Keratinocyte (primary cell): ENCODE data around the gene TIPARP. TPM values are rescaled to one million over a fixed set of nuclear protein-coding genes. Genes with fewer than 3 reads are reported as not detected.
A peak's percentile ranks its signal among the peaks of the same experiment; 100 is the strongest.

ENCODE experiments used
- DNase-seq: peaks from one replicate; pipeline ENCODE4 v3.0.0-alpha.2; 2011; ENCODE audit warnings: low read depth, missing footprints, low spot score
- FAIRE-seq: peaks from 2 replicates; lab custom pipeline; 2011; peaks lifted over from hg19 to GRCh38; lab: Jason Lieb, UNC
- H2AFZ ChIP-seq: 2 replicates; pipeline ENCODE4 v1.6.0; 2012; ENCODE audit warnings: low read length, control low read depth, inconsistent platforms; ENCODE audit not compliant: control insufficient read depth
- H3K27ac ChIP-seq: 2 replicates; pipeline ENCODE4 v1.5.1; 2011; ENCODE audit warnings: low read length; ENCODE audit not compliant: control insufficient read depth, insufficient read depth
- H3K27me3 ChIP-seq: 3 replicates; pipeline ENCODE4 v1.6.0; 2011; ENCODE audit warnings: low read length; ENCODE audit not compliant: control insufficient read depth, insufficient read depth; ENCODE audit errors: extremely low read depth
- H3K36me3 ChIP-seq, 2 experiments: 2 replicates in 1 of 2; 3 replicates in 1 of 2; pipeline ENCODE4 v1.5.1; 2011; ENCODE audit warnings: low read length in 2 of 2, mild to moderate bottlenecking in 1 of 2; ENCODE audit not compliant: control insufficient read depth in 2 of 2, insufficient read depth in 2 of 2; ENCODE audit errors: extremely low read depth in 1 of 2
- H3K4me1 ChIP-seq: 3 replicates; pipeline ENCODE4 v1.5.1; 2011; ENCODE audit warnings: low read length; ENCODE audit not compliant: control insufficient read depth, insufficient read depth; ENCODE audit errors: extremely low read depth
- H3K4me2 ChIP-seq: 3 replicates; pipeline ENCODE4 v1.6.0; 2011; ENCODE audit warnings: low read depth, low read length; ENCODE audit not compliant: control insufficient read depth, insufficient read depth; ENCODE audit errors: extremely low read depth
- H3K4me3 ChIP-seq, 3 experiments: fragments of 200-600 bp in 1 of 3; sonication (generic) in 1 of 3; 2 replicates in 2 of 3; 3 replicates in 1 of 3; pipeline ENCODE4 v1.5.1; 2011 to 2016; ENCODE audit warnings: low read length in 3 of 3, mild to moderate bottlenecking in 3 of 3, control low read depth in 2 of 3, inconsistent platforms in 1 of 3, low read depth in 1 of 3, mixed read lengths in 1 of 3, mixed run types in 1 of 3, moderate library complexity in 1 of 3; ENCODE audit not compliant: control insufficient read depth in 2 of 3, insufficient read depth in 2 of 3; ENCODE audit errors: extremely low read depth in 1 of 3
- H3K79me2 ChIP-seq: 2 replicates; pipeline ENCODE4 v1.6.0; 2012; ENCODE audit warnings: low read length; ENCODE audit not compliant: control insufficient read depth, insufficient read depth
- H3K9ac ChIP-seq: 3 replicates; pipeline ENCODE4 v1.6.0; 2011; ENCODE audit warnings: low read length; ENCODE audit not compliant: control insufficient read depth, insufficient read depth; ENCODE audit errors: extremely low read depth
- H3K9me1 ChIP-seq: 3 replicates; pipeline ENCODE4 v1.6.0; 2011; ENCODE audit warnings: low read length; ENCODE audit not compliant: control insufficient read depth, insufficient read depth; ENCODE audit errors: extremely low read depth
- H3K9me3 ChIP-seq: 2 replicates; pipeline ENCODE4 v1.5.1; 2012; ENCODE audit warnings: low read depth, low read length; ENCODE audit not compliant: control insufficient read depth
- H4K20me1 ChIP-seq: 3 replicates; pipeline ENCODE4 v1.6.0; 2011; ENCODE audit warnings: low read length; ENCODE audit not compliant: control insufficient read depth, insufficient read depth; ENCODE audit errors: extremely low read depth
- EZH2 ChIP-seq: IDR thresholded peaks from one replicate; pipeline ENCODE4 v1.6.1; 2012; ENCODE audit warnings: inconsistent platforms, mild to moderate bottlenecking, low read length, moderate library complexity
- dilution Hi-C: fragments of 300-500 bp; cut with MboI; formaldehyde crosslinking; loops from one replicate; pipeline ENCODE4 v1.7.0; 2020; ENCODE audit warnings: low sequenced_read_pairs; ENCODE audit not compliant: extremely low pct_ligation_motif_present
- polyA plus RNA-seq, 5 experiments: library from polyadenylated mRNA; depleted of rRNA in 3 of 5; stranded (reverse) in 3 of 5; stranded (forward) in 1 of 5; unstranded in 1 of 5; fragments of >200 nt; gene quantifications; 1 replicate in 1 of 5; 2 replicates in 3 of 5; 3 replicates in 1 of 5; pipeline versions ENCODE4 v1.2.1 to v1.2.3, GENCODE V29; 2011 to 2012; ENCODE audit warnings: missing spikeins in 2 of 5, low read depth in 1 of 5, low replicate concordance in 1 of 5
- TF ChIP-seq, protein P1 (sequence below), 3 experiments: IDR thresholded peaks in 1 of 3; conservative IDR thresholded peaks in 1 of 3; optimal IDR thresholded peaks in 1 of 3; 2 replicates in 2 of 3; 3 replicates in 1 of 3; pipeline versions ENCODE3 to v1.5.1; 2011; ENCODE audit warnings: low read length in 3 of 3, mild to moderate bottlenecking in 3 of 3, moderate library complexity in 2 of 3, control low read depth in 1 of 3, inconsistent platforms in 1 of 3; ENCODE audit not compliant: insufficient read depth in 2 of 3; ENCODE audit errors: extremely low read depth in 1 of 3

The TIPARP gene
- polyA plus RNA-seq, 1 donor (not counting 4 experiments of a cell fraction or from before 2014, with no cell fraction given) = 62.0 TPM

DNA sequence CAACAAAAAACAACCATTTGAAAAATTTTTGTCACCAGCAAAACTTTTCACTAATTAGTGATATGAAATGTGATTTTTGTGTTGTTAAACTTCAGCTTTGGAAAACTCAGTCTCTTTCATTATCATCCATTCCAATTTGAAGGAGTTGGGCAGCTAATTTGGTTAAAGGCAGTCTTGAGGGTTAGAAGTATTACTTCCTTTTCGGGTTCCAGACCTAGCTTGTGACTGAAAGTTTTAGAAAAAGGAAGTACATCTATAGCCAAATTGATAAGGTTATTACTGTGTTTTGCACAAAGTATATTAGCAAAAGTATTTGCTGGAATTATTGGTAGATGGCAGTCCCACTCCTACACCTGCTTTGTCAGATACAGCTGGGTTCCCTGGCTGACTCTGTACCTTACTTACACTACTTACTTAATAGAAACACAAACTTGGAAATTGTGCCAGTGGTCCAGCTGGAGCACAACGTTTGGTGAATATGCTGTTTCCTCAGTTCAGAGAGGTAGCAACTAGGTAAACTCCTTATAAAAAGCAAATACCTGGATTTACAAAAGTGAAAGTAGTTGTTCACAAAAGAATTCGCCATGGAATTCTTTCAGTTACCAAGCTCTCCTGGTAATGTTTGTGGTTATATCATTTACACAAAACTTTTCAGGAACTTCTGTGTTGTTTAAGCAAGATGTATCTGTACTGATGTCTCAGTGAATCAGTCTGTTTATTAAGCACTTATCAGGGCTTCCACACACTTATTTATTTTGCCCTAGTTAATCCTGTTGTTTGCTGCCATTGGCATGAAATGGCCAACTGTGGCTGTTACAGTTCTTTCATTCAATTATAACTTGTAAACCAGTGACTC is 31.6 kb downstream of the TIPARP start:
- H3K36me3 ChIP-seq = peaks cover 27 to 52% of the 10 kb centered on the region in 2 experiments

DNA sequence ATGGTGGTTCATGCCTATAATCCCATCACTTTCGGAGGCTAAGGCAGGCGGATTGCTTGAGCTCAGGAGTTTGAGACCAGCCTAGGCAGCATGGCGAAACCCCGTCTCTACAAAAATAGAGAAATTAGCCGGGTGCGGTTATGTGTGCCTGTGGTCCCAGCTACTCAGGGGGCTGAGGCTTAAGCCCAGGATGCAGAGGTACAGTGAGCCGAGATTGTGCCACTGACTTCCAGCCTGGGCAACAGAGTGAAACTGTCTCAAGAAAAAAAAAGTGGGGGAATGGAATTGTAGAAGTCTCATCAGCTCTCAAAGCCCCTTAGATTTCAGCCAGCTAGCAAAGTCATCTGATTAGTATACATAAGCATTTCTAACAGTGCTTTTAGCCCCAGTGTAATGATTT is 33.2 kb downstream of the TIPARP start:
- H3K27me3 ChIP-seq = no peaks in the 10 kb centered on the region
- H2AFZ ChIP-seq = no peak overlapping the region
- peaks cover 16% of the 10 kb centered on the region for H3K79me2 ChIP-seq
- dilution Hi-C loops = no loop called here
- no peak for FAIRE-seq
- H3K27ac ChIP-seq = no peak overlapping the region
- no peak for DNase-seq
- TF ChIP-seq EZH2 = no peak
- H3K9ac ChIP-seq = no peak overlapping the region
- H4K20me1 ChIP-seq = peaks cover 2% of the 10 kb centered on the region
- H3K36me3 ChIP-seq = peaks cover 20 to 45% of the 10 kb centered on the region in 2 experiments
- H3K4me3 ChIP-seq = no peak overlapping the region
- no peak overlapping the region for H3K4me2 ChIP-seq
- no peaks in the 10 kb centered on the region for H3K4me1 ChIP-seq
- no peaks in the 10 kb centered on the region for H3K9me1 ChIP-seq
- H3K9me3 ChIP-seq = no peaks in the 10 kb centered on the region

More for the DNA sequence above, 31.6 kb downstream of the TIPARP start:
- Histone ChIP-seq H3K9me3 (no peaks in the 10 kb centered on the region), H3K79me2 (peaks cover 29% of the 10 kb centered on the region), H3K4me3 (no peak overlapping the region), H3K27me3 (no peaks in the 10 kb centered on the region), H3K9ac (no peak overlapping the region), H3K4me2 (no peak overlapping the region), H3K9me1 (no peaks in the 10 kb centered on the region), H4K20me1 (peaks cover 2% of the 10 kb centered on the region), H2AFZ (no peak overlapping the region), H3K27ac (no peak overlapping the region), H3K4me1 (peaks cover 6% of the 10 kb centered on the region)
- TF ChIP-seq, protein P1, sequence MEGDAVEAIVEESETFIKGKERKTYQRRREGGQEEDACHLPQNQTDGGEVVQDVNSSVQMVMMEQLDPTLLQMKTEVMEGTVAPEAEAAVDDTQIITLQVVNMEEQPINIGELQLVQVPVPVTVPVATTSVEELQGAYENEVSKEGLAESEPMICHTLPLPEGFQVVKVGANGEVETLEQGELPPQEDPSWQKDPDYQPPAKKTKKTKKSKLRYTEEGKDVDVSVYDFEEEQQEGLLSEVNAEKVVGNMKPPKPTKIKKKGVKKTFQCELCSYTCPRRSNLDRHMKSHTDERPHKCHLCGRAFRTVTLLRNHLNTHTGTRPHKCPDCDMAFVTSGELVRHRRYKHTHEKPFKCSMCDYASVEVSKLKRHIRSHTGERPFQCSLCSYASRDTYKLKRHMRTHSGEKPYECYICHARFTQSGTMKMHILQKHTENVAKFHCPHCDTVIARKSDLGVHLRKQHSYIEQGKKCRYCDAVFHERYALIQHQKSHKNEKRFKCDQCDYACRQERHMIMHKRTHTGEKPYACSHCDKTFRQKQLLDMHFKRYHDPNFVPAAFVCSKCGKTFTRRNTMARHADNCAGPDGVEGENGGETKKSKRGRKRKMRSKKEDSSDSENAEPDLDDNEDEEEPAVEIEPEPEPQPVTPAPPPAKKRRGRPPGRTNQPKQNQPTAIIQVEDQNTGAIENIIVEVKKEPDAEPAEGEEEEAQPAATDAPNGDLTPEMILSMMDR (optimal IDR thresholded peaks at IDR 0.05 in 1 of 3, IDR thresholded peaks at IDR 0.05 in 1 of 3, conservative IDR thresholded peaks at IDR 0.05 in 1 of 3; ENCODE audit: extremely low read depth in 1 of 3, insufficient read depth in 2 of 3, low read length in 3 of 3) = no peak
- TF ChIP-seq EZH2 = no peak
- FAIRE-seq = peak; percentile 32
- DNase-seq = no peak
- dilution Hi-C loops = no loop called here
